ENCODE data around the gene DHRS7.

DNA sequence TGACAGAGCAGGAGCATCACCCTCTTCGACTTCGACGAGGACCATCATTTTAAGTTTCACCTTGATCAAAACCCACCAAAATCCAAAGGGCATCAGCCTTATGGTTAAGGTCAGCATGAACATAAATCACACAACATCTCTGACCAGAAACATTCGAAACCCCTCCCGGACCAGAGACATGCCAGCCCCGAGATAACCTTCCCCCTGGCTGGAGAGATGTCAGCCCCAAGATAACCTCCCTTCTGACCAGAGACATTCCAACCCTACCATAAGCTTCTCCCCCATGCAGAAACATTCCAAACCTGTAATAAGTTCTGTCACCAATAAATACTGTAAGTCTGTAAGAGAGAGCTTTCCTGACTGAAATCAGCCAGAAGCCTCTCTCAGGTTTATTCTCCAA, 67.2 kb downstream of the DHRS7 start:
- TF ChIP-seq EZH2phosphoT487 (IDR thresholded peaks at IDR 0.05; ENCODE audit: insufficient read depth, low read depth) (no peak), EZH2 (IDR thresholded peaks at IDR 0.05; ENCODE audit: insufficient read depth, poor library complexity, severe bottlenecking) (no peak)
